Adrenal gland (tissue), 5 donors: ENCODE results near the gene HMCN2.

Source experiments
- POLR2A ChIP-seq, 2 donors: fragments of 450-650 bp; IDR thresholded peaks; one replicate each; pipeline ENCODE4 v1.6.1; 2017; ENCODE audit warnings: antibody characterized with exemption in 2 of 2, mild to moderate bottlenecking in 2 of 2, moderate library complexity in 1 of 2
- TF ChIP-seq, protein P1 (sequence below), 6 experiments: fragments of 450-650 bp in 4 of 6; fragments of 200-600 bp in 2 of 6; sonication (generic) in 1 of 6; IDR thresholded peaks; 1 replicate in 5 of 6; 2 replicates in 1 of 6; pipeline versions ENCODE4 v1.5.1 to v1.8.0; 2016 to 2021; ENCODE audit warnings: antibody characterized with exemption in 6 of 6, mild to moderate bottlenecking in 2 of 6, moderate library complexity in 1 of 6
- donor health status: DM: no; HTN: no; CAD: no.

DNA sequence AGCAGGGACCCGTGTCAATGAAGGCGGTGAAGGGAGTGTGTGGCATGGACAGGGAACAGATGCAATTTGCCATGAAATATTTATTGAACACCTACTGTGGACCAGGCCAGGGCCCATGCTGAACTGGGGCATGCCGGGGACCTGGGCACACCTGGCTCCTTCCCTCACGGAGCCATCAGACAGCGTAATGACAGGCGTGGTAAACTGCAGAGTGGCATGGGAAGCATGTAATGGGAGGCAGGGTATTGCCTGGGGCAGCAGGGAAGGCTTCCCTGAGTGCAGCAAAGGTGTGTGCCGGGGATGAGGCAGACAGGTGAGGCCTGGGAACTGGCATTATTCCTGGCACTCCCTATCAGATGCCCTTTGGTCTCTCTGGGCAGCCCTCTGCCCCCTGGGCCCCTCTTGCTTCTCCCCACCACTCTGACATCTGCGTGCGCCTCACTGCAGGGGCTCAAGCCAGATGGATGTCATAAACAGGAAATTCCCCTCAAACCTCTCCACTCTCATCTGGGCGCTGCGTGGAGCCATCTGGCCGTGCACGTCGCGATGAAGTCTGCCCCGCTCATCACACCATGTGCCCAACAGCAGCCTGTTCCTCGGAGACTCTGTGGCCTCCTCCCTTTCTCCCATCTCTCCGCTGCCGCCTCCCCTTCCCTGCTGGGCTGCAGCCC is 67.6 kb downstream of the HMCN2 start:
- TF ChIP-seq, protein P1, sequence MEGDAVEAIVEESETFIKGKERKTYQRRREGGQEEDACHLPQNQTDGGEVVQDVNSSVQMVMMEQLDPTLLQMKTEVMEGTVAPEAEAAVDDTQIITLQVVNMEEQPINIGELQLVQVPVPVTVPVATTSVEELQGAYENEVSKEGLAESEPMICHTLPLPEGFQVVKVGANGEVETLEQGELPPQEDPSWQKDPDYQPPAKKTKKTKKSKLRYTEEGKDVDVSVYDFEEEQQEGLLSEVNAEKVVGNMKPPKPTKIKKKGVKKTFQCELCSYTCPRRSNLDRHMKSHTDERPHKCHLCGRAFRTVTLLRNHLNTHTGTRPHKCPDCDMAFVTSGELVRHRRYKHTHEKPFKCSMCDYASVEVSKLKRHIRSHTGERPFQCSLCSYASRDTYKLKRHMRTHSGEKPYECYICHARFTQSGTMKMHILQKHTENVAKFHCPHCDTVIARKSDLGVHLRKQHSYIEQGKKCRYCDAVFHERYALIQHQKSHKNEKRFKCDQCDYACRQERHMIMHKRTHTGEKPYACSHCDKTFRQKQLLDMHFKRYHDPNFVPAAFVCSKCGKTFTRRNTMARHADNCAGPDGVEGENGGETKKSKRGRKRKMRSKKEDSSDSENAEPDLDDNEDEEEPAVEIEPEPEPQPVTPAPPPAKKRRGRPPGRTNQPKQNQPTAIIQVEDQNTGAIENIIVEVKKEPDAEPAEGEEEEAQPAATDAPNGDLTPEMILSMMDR (IDR thresholded peaks at IDR 0.05): no peak
- TF ChIP-seq POLR2A (IDR thresholded peaks at IDR 0.05): no peak
